ENCODE results near the gene CD3E. TPM values are rescaled to one million over a fixed set of nuclear protein-coding genes. Genes with fewer than 3 reads are reported as not detected.

The CD3E gene
- total and polyA plus RNA-seq, 2 of the 8 experiments (the other 6 are each of a cell fraction or from before 2014, with no cell fraction given), result not detected

DNA sequence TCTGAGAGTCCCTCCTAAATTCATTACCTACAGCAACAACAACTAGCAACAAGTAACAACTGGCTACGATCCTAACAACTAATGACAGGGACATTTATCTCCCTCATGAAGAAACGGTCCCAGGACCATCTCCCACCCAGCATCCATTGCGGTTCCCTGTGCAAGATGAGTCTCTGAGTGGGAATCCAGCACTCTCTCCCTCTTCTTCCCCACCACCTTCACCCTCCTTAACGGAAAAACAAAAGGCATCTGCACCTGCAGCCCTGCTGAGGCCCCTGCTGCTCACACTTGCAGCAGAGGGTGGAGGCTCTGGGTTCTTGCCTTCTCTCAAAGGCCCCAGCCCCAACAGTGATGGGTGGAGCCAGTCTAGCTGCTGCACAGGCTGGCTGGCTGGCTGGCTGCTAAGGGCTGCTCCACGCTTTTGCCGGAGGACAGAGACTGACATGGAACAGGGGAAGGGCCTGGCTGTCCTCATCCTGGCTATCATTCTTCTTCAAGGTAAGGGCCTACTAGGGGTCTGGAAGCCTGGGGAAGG is 39.5 kb downstream of the CD3E start, which contains the start of gene CD3G:
Gene CD3G (plus strand): TSS at position 364 of the 535 bp plus-strand sequence. CDS start 80 bp downstream, at position 444.
- Histone ChIP-seq H3K23me2 (ENCODE audit: low read depth, low read length) (no peaks in the 10 kb centered on the region; the same call in 1 of the 2 replicates), H3K27ac (ENCODE audit: low read depth, low read length) (no peak within 1 kb of the TSS), H3K56ac (replicated peaks; ENCODE audit: insufficient read length, low read depth, low read length) (no peak within 1 kb of the TSS), H4K5ac (ENCODE audit: insufficient read length, low read depth, low read length) (no peak within 1 kb of the TSS), H3K79me1 (ENCODE audit: low read depth, low read length) (no peaks in the 10 kb centered on the region), H3K4ac (replicated peaks; ENCODE audit: insufficient read length, low read depth, low read length) (no peak within 1 kb of the TSS), H2BK12ac (ENCODE audit: low read depth, low read length) (no peak within 1 kb of the TSS), H3K79me2 (ENCODE audit: control insufficient read depth in 1 of 2, insufficient read depth in 2 of 2, low read length in 2 of 2) (no peaks in the 10 kb centered on the region), H3K9me3 (ENCODE audit: insufficient read depth in 2 of 2, low read depth in 1 of 2, low read length in 1 of 2) (no peaks in the 10 kb centered on the region), H2BK20ac (ENCODE audit: low read length) (no peak within 1 kb of the TSS), H3K23ac (ENCODE audit: insufficient read length) (no peak within 1 kb of the TSS), H4K20me1 (replicated peaks in 1 of 2; ENCODE audit: control insufficient read depth in 1 of 2, insufficient read depth in 2 of 2, low read length in 2 of 2) (no peaks in the 10 kb centered on the region), H2AK5ac (ENCODE audit: low read depth, low read length) (no peak within 1 kb of the TSS), H2BK120ac (replicated peaks; ENCODE audit: low read depth, low read length) (no peak within 1 kb of the TSS), H4K91ac (replicated peaks; ENCODE audit: insufficient read length, low read length) (no peak within 1 kb of the TSS), H3K18ac (ENCODE audit: extremely low read depth, low read length) (no peak within 1 kb of the TSS), H2BK15ac (ENCODE audit: low read length) (no peak within 1 kb of the TSS), H3K27me3 (replicated peaks in 1 of 4; ENCODE audit: control insufficient read depth in 3 of 4, extremely low read depth in 1 of 4, insufficient read depth in 3 of 4, low read length in 3 of 4) (peaks cover 0 to 3% (median 1%) of the 10 kb centered on the region in 4 experiments; a peak in 2 of 7 replicates), H3K36me3 (ENCODE audit: control insufficient read depth in 2 of 4, insufficient read depth in 4 of 4, low read length in 3 of 4) (no peaks in the 10 kb centered on the region), H2BK5ac (ENCODE audit: low read depth, low read length) (no peak within 1 kb of the TSS), H3K4me2 (ENCODE audit: insufficient read depth in 1 of 2, low read depth in 2 of 2, low read length in 2 of 2) (no peak within 1 kb of the TSS), H4K8ac (ENCODE audit: extremely low read depth, insufficient read depth, low read length) (no peak within 1 kb of the TSS), H3K9ac (replicated peaks in 1 of 4; ENCODE audit: extremely low read depth in 1 of 4, low read depth in 3 of 4, low read length in 3 of 4) (no peak within 1 kb of the TSS), H2AFZ (ENCODE audit: low read length) (0 out of 2 replicates have a peak within 1 kb of the TSS, but pooled peaks have one; percentile 73), H3K4me3 (ENCODE audit: extremely low read depth in 1 of 4, insufficient read depth in 2 of 4, low read depth in 3 of 4, low read length in 4 of 4) (no peak within 1 kb of the TSS), H3K4me1 (replicated peaks in 1 of 4; ENCODE audit: control insufficient read depth in 3 of 4, insufficient read depth in 4 of 4, low read length in 3 of 4) (no peaks in the 10 kb centered on the region), H3K14ac (ENCODE audit: insufficient read length) (no peak within 1 kb of the TSS)
- WGBS, 2 experiments (ENCODE audit: extremely low coverage in 1 of 2, insufficient coverage in 1 of 2, insufficient read length in 1 of 2, insufficient replicate concordance in 2 of 2, low coverage in 1 of 2, low lambda C conversion rate in 2 of 2, missing lambda C conversion rate in 1 of 2), result 87% methylated on average over 6 of the region's 6 CpGs; no CpG with 5 or more reads in 1 of the 2 experiments
- FAIRE-seq (no peak), DNase-seq (ENCODE audit: low read depth in 1 of 2, low spot score in 2 of 2) (no peak)
- ChIA-PET POLR2A (ENCODE audit: partially characterized antibody) (no interaction called here), CTCF (ENCODE audit: partially characterized antibody) (no interaction called here)
- TF ChIP-seq SP2 (IDR thresholded peaks at IDR 0.05; ENCODE audit: low read length), result no peak
- no peak for TF ChIP-seq RBBP5 (IDR thresholded peaks at IDR 0.05; ENCODE audit: borderline replicate concordance, low read depth, low read length)
- TF ChIP-seq, protein P1, sequence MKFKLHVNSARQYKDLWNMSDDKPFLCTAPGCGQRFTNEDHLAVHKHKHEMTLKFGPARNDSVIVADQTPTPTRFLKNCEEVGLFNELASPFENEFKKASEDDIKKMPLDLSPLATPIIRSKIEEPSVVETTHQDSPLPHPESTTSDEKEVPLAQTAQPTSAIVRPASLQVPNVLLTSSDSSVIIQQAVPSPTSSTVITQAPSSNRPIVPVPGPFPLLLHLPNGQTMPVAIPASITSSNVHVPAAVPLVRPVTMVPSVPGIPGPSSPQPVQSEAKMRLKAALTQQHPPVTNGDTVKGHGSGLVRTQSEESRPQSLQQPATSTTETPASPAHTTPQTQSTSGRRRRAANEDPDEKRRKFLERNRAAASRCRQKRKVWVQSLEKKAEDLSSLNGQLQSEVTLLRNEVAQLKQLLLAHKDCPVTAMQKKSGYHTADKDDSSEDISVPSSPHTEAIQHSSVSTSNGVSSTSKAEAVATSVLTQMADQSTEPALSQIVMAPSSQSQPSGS (IDR thresholded peaks at IDR 0.05; ENCODE audit: low read length), result no peak
- TF ChIP-seq POLR2AphosphoS5 (IDR thresholded peaks at IDR 0.05; ENCODE audit: low read depth, low read length), result no peak
- TF ChIP-seq RFX5 (IDR thresholded peaks at IDR 0.05; ENCODE audit: borderline replicate concordance, low read depth, low read length), result no peak
- no peak for TF ChIP-seq ATF3 (IDR thresholded peaks at IDR 0.05; ENCODE audit: insufficient read depth, low read depth, low read length)
- no peak for TF ChIP-seq KDM1A (IDR thresholded peaks at IDR 0.05; ENCODE audit: borderline replicate concordance, low read length)
- TF ChIP-seq CHD2 (IDR thresholded peaks at IDR 0.05; ENCODE audit: low read length), result no peak
- no peak for TF ChIP-seq EGR1 (IDR thresholded peaks at IDR 0.05; ENCODE audit: borderline replicate concordance, low read depth, low read length)
- no peak for TF ChIP-seq NANOG (IDR thresholded peaks at IDR 0.05; ENCODE audit: insufficient read depth, low read depth, low read length, poor library complexity, severe bottlenecking)
- TF ChIP-seq CREB1 (IDR thresholded peaks at IDR 0.05), result no peak

Data from H1 (cell line).